Hepatocyte (in vitro differentiated cells): ENCODE results near the gene NAV3. TPM values are rescaled to one million over a fixed set of nuclear protein-coding genes. Genes with fewer than 3 reads are reported as not detected.

Source experiments
- DNase-seq: peaks from one replicate; pipeline ENCODE4 v3.0.0-alpha.2; 2016; ENCODE audit warnings: low spot score
- H2AFZ ChIP-seq: fragments of 200-600 bp; sonication (generic); 2 replicates; pipeline ENCODE4 v1.6.0; 2016; ENCODE audit warnings: antibody characterized with exemption, mild to moderate bottlenecking
- H3K27ac ChIP-seq: fragments of 200-600 bp; sonication (generic); 2 replicates; pipeline ENCODE4 v1.5.1; 2016; ENCODE audit warnings: mild to moderate bottlenecking
- H3K27me3 ChIP-seq: fragments of 200-600 bp; sonication (generic); 2 replicates; pipeline ENCODE4 v1.6.1; 2016
- H3K36me3 ChIP-seq: fragments of 200-600 bp; sonication (generic); replicated peaks from 2 replicates; pipeline ENCODE4 v1.5.1; 2016; ENCODE audit warnings: low read depth; ENCODE audit not compliant: insufficient read depth
- H3K4me1 ChIP-seq: fragments of 200-600 bp; sonication (generic); 2 replicates; pipeline ENCODE4 v1.5.1; 2016; ENCODE audit warnings: mild to moderate bottlenecking, moderate library complexity; ENCODE audit not compliant: insufficient read depth
- H3K4me2 ChIP-seq: fragments of 200-600 bp; sonication (generic); 2 replicates; pipeline ENCODE4 v1.6.0; 2016
- H3K4me3 ChIP-seq: fragments of 200-600 bp; sonication (generic); 2 replicates; pipeline ENCODE4 v1.5.1; 2016; ENCODE audit warnings: mild to moderate bottlenecking
- H3K79me2 ChIP-seq: fragments of 200-600 bp; sonication (generic); 2 replicates; pipeline ENCODE4 v1.6.0; 2017; ENCODE audit warnings: mild to moderate bottlenecking
- H3K9me2 ChIP-seq: fragments of 200-600 bp; sonication (generic); replicated peaks from 2 replicates; pipeline ENCODE4 v1.6.0; 2017; ENCODE audit warnings: mild to moderate bottlenecking; ENCODE audit not compliant: insufficient read depth
- H3K9me3 ChIP-seq: fragments of 200-600 bp; sonication (generic); 2 replicates; pipeline ENCODE4 v1.5.1; 2016; ENCODE audit warnings: low read depth, mild to moderate bottlenecking
- H4K20me1 ChIP-seq: fragments of 200-600 bp; sonication (generic); 2 replicates; pipeline ENCODE4 v1.6.0; 2016; ENCODE audit warnings: mild to moderate bottlenecking; ENCODE audit not compliant: insufficient read depth, poor library complexity, severe bottlenecking
- EZH2 ChIP-seq: fragments of 200-600 bp; sonication (generic); IDR thresholded peaks from 2 replicates; pipeline ENCODE4 v1.6.1; 2016; ENCODE audit warnings: antibody characterized with exemption, mild to moderate bottlenecking, borderline replicate concordance
- EZH2phosphoT487 ChIP-seq: fragments of 200-600 bp; sonication (generic); IDR thresholded peaks from one replicate; pipeline ENCODE4 v1.6.1; 2018; ENCODE audit warnings: antibody characterized with exemption, mild to moderate bottlenecking, low read depth, moderate library complexity; ENCODE audit not compliant: unreplicated experiment, severe bottlenecking
- WGBS: methylation state at CpG from one replicate; pipeline ENCODE4 v1.1.6; 2016; ENCODE audit warnings: low lambda C conversion rate; ENCODE audit errors: missing lambda C conversion rate; 5-methylcytosine and 5-hydroxymethylcytosine counted together
- polyA plus RNA-seq: library from polyadenylated mRNA; unstranded; fragments of >200 nt; fragmentation: Nextera tagmentation; extraction: Ambion mirVana; gene quantifications from 2 replicates; pipeline ENCODE4 v1.2.1, GENCODE V29; 2016
- total RNA-seq: library from RNA; depleted of rRNA; stranded (reverse); fragments of >200 nt; gene quantifications from 2 replicates; pipeline ENCODE4 v1.2.3, GENCODE V29; 2014
- TF ChIP-seq, protein P1 (sequence below): fragments of 200-600 bp; sonication (generic); IDR thresholded peaks from 2 replicates; pipeline ENCODE4 v1.5.1; 2016; ENCODE audit warnings: antibody characterized with exemption, mild to moderate bottlenecking; ENCODE audit not compliant: poor library complexity

Gene NAV3
- total and polyA plus RNA-seq, 2 experiments from 2014 or later, result 1.4 to 9.2 TPM

DNA sequence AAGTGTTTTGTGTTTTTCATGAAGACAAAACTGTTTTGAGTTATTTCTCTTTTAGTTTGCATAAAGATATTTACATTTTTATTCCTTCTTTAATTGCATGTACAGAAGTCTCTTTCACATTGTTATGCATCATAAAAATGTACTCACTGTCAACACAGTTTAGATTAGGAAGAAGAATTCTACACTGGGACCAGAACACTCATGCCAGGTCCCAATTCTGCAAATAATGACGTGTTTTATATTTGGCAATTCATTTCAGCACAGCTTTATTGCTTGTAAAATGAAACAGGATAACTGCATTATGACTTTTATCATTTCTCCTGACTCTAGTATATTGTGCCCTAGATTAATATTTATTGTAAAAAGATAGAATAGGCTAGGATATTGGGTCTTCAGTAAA is 369.2 kb downstream of the NAV3 start:
- no peak for DNase-seq
- 54% methylated on average over 1 of the region's 1 CpG for WGBS
- H3K4me2 ChIP-seq, result no peak overlapping the region
- H3K27me3 ChIP-seq, result no peaks in the 10 kb centered on the region
- H3K4me3 ChIP-seq, result no peak overlapping the region
- H3K4me1 ChIP-seq, result no peaks in the 10 kb centered on the region
- no peaks in the 10 kb centered on the region for H3K9me2 ChIP-seq
- H2AFZ ChIP-seq, result no peak overlapping the region
- no peak for TF ChIP-seq EZH2
- TF ChIP-seq EZH2phosphoT487, result no peak
- TF ChIP-seq, protein P1, sequence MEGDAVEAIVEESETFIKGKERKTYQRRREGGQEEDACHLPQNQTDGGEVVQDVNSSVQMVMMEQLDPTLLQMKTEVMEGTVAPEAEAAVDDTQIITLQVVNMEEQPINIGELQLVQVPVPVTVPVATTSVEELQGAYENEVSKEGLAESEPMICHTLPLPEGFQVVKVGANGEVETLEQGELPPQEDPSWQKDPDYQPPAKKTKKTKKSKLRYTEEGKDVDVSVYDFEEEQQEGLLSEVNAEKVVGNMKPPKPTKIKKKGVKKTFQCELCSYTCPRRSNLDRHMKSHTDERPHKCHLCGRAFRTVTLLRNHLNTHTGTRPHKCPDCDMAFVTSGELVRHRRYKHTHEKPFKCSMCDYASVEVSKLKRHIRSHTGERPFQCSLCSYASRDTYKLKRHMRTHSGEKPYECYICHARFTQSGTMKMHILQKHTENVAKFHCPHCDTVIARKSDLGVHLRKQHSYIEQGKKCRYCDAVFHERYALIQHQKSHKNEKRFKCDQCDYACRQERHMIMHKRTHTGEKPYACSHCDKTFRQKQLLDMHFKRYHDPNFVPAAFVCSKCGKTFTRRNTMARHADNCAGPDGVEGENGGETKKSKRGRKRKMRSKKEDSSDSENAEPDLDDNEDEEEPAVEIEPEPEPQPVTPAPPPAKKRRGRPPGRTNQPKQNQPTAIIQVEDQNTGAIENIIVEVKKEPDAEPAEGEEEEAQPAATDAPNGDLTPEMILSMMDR, result no peak
- H3K36me3 ChIP-seq, result no peaks in the 10 kb centered on the region
- no peaks in the 10 kb centered on the region for H4K20me1 ChIP-seq
- H3K27ac ChIP-seq, result no peak overlapping the region
- H3K9me3 ChIP-seq, result no peaks in the 10 kb centered on the region
- no peaks in the 10 kb centered on the region for H3K79me2 ChIP-seq

DNA sequence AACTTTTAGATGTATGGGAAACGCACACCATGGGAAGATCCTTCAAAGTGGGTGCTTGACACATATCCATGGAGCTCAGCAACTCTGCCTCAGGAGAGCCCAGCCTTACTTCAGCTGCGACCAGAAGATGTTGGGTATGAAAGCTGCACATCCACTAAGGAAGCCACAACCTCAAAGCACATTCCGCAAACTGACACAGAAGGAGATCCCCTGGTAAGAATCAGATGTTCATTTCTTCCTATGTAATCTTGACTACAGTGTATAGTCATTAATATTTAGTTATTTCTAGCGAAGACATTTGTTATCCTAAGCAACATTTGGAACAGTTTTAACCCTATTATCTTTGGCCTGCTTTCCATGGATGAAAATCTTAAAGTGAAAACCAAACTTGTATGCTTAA is 374.2 kb downstream of the NAV3 start:
- 94% methylated on average over 4 of the region's 4 CpGs for WGBS

DNA sequence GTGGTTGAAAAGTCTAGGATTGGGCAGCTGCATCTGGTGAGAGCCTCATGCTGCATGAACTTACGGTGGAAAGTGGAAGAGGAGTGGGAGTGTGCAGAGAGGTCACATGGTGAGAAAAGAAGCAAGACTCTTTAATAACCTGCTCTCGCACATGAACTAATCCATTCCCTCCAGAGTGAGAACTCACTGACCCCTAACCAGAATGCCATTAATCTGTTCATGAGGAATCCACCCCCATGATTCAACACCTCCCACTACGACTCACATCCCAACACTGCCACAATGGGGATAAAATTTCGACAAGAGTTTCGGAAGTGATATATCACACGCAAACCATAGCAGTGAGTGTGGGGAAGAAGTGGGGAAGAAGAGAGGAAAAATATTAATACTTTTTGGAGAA is 377.4 kb downstream of the NAV3 start:
- WGBS, result 88% methylated on average over 6 of the region's 6 CpGs
- no peaks in the 10 kb centered on the region for H3K79me2 ChIP-seq
- H4K20me1 ChIP-seq, result no peaks in the 10 kb centered on the region
- H3K27me3 ChIP-seq, result no peaks in the 10 kb centered on the region
- H3K27ac ChIP-seq, result no peak overlapping the region
- H3K36me3 ChIP-seq, result no peaks in the 10 kb centered on the region
- H2AFZ ChIP-seq, result no peak overlapping the region
- TF ChIP-seq EZH2phosphoT487 (no peak), EZH2 (no peak)
- TF ChIP-seq, protein P1, result no peak
- no peak overlapping the region for H3K4me2 ChIP-seq
- no peaks in the 10 kb centered on the region for H3K4me1 ChIP-seq
- no peaks in the 10 kb centered on the region for H3K9me2 ChIP-seq
- no peak overlapping the region for H3K4me3 ChIP-seq
- no peak for DNase-seq
- no peaks in the 10 kb centered on the region for H3K9me3 ChIP-seq

More for the DNA sequence above, 374.2 kb downstream of the NAV3 start:
- Histone ChIP-seq H3K27me3 (no peaks in the 10 kb centered on the region), H3K27ac (no peak overlapping the region), H4K20me1 (no peaks in the 10 kb centered on the region), H3K9me3 (no peaks in the 10 kb centered on the region), H3K9me2 (no peaks in the 10 kb centered on the region), H3K4me3 (no peak overlapping the region), H3K4me1 (no peaks in the 10 kb centered on the region), H3K79me2 (no peaks in the 10 kb centered on the region), H3K4me2 (no peak overlapping the region), H3K36me3 (no peaks in the 10 kb centered on the region), H2AFZ (no peak overlapping the region)
- no peak for DNase-seq
- TF ChIP-seq EZH2phosphoT487 (no peak), EZH2 (no peak)
- TF ChIP-seq, protein P1, result no peak
